OCI-LY7 (cell line): ENCODE results near the gene NSD1.

Source experiments
- CTCF ChIP-seq: fragments of 200-600 bp; sonication (generic); conservative IDR thresholded peaks from 2 replicates; pipeline ENCODE4 v1.5.1; 2014; ENCODE audit warnings: mild to moderate bottlenecking, antibody characterized with exemption, low read length, moderate library complexity, mixed read lengths
- EZH2phosphoT487 ChIP-seq: fragments of 200-600 bp; sonication (generic); IDR thresholded peaks from 2 replicates; pipeline ENCODE4 v1.6.1; 2018; ENCODE audit warnings: low read depth, borderline replicate concordance, mild to moderate bottlenecking, mixed run types, antibody characterized with exemption, low read length, moderate library complexity, mixed read lengths

- TF ChIP-seq CTCF (no peak), EZH2phosphoT487 (no peak)
These were observed 46.1 kb upstream of the NSD1 start for GRCh38 chr5:177087398-177088005.
